Measurements from ENCODE around the gene TTI1. TPM values are rescaled to one million over a fixed set of nuclear protein-coding genes. Genes with fewer than 3 reads are reported as not detected.

TTI1 gene
- total RNA-seq, 4 donors from 2014 or later: 14.8 to 25.4 (median 20.3) TPM

DNA sequence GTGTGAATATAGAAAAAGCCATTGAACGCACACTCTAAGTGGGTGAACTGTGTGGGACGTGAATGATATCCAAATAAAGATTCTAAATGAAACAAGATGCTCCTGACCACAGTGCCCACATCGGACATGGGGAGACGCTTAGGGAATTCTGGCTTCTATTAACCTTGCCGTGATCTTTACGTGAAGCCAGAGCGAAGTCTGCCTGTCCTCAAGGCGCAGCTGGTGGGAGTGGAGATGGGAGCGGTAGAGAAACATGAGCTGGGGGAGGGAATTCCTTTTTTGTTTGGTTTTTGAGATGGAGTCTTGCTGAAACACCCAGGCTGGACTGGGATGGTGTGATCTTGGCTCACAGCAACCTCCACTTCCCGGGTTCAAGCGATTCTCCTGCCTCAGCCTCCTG lies 84.3 kb downstream of the TTI1 start:
- Histone ChIP-seq H3K4me1 (no peaks in the 10 kb centered on the region), H3K36me3 (no peaks in the 10 kb centered on the region), H3K4me3 (no peak overlapping the region), H3K27me3 (peaks cover 0 to 3% (median 0%) of the 10 kb centered on the region in 3 donors), H3K27ac (no peak overlapping the region), H3K9me3 (no peaks in the 10 kb centered on the region)
- ATAC-seq (no peak), DNase-seq (no peak)
- intact Hi-C loops (cut with DNase I; ENCODE audit: low total_unique reads) (no loop called here), in situ Hi-C loops (cut with MboI; ENCODE audit: low sequenced_read_pairs in 4 of 4) (no loop called here)
- TF ChIP-seq, protein P1, sequence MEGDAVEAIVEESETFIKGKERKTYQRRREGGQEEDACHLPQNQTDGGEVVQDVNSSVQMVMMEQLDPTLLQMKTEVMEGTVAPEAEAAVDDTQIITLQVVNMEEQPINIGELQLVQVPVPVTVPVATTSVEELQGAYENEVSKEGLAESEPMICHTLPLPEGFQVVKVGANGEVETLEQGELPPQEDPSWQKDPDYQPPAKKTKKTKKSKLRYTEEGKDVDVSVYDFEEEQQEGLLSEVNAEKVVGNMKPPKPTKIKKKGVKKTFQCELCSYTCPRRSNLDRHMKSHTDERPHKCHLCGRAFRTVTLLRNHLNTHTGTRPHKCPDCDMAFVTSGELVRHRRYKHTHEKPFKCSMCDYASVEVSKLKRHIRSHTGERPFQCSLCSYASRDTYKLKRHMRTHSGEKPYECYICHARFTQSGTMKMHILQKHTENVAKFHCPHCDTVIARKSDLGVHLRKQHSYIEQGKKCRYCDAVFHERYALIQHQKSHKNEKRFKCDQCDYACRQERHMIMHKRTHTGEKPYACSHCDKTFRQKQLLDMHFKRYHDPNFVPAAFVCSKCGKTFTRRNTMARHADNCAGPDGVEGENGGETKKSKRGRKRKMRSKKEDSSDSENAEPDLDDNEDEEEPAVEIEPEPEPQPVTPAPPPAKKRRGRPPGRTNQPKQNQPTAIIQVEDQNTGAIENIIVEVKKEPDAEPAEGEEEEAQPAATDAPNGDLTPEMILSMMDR (IDR thresholded peaks at IDR 0.05 in 4 of 5, conservative IDR thresholded peaks at IDR 0.05 in 1 of 5): no peak
- no peak for TF ChIP-seq POLR2A (IDR thresholded peaks at IDR 0.05)

DNA sequence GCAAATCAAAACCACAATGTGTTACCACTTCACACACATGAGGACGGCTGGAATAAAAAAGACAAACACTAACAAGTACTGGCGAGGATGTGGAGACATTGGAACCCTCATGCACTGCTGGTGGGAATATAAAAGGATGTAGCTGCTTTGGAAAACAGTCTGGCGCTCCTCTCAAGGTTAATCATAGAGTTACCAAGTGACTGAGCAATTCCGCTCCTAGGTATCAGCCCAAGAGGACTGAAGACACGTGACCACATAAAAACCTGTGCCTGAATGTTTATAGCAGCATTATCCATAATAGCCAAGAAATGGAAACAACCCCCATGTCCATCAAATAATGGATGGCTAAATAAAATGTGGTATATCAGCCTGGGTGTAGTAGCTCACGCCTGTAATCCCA lies 85.3 kb downstream of the TTI1 start:
- intact Hi-C loops (cut with DNase I; ENCODE audit: low total_unique reads): no loop called here
- DNase-seq (no peak), ATAC-seq (no peak)
- H3K27ac ChIP-seq: no peak overlapping the region
- H3K4me1 ChIP-seq: no peaks in the 10 kb centered on the region
- no peaks in the 10 kb centered on the region for H3K36me3 ChIP-seq
- TF ChIP-seq, protein P1 (IDR thresholded peaks at IDR 0.05 in 4 of 5, conservative IDR thresholded peaks at IDR 0.05 in 1 of 5): no peak
- TF ChIP-seq POLR2A (IDR thresholded peaks at IDR 0.05): no peak
- no peak overlapping the region for H3K4me3 ChIP-seq
- H3K9me3 ChIP-seq: no peaks in the 10 kb centered on the region
- in situ Hi-C loops (cut with MboI; ENCODE audit: low sequenced_read_pairs in 4 of 4): no loop called here
- H3K27me3 ChIP-seq: peaks cover 0 to 3% (median 0%) of the 10 kb centered on the region in 3 donors

DNA sequence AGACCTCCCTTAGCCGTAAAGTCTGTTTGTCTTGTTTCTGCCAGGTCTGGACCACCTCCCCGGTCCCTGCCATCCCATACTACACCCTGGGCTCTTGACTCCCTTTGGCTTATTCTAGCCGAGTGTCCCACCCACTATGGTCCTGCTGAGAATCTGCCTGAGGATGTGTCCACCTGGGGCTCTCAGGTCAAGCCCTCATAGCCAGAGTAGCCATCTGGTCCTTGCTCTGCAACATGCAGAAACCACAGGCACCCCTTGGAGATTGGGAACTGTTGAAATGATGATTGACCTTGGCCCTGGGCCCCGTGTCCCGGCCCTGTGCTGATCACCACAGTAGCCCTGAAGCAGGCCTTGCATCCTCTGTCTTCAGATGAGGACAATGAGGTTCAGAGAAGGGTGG lies 86.3 kb downstream of the TTI1 start:
- DNase-seq (no peak), ATAC-seq (no peak)
- TF ChIP-seq, protein P1 (IDR thresholded peaks at IDR 0.05 in 4 of 5, conservative IDR thresholded peaks at IDR 0.05 in 1 of 5): no peak
- TF ChIP-seq POLR2A (IDR thresholded peaks at IDR 0.05): no peak
- Histone ChIP-seq H3K27ac (no peak overlapping the region), H3K9me3 (no peaks in the 10 kb centered on the region), H3K4me3 (no peak overlapping the region), H3K27me3 (peaks cover 0 to 3% (median 0%) of the 10 kb centered on the region in 3 donors), H3K36me3 (no peaks in the 10 kb centered on the region), H3K4me1 (no peaks in the 10 kb centered on the region)
- intact Hi-C loops (cut with DNase I; ENCODE audit: low total_unique reads) (no loop called here), in situ Hi-C loops (cut with MboI; ENCODE audit: low sequenced_read_pairs in 4 of 4) (no loop called here)

DNA sequence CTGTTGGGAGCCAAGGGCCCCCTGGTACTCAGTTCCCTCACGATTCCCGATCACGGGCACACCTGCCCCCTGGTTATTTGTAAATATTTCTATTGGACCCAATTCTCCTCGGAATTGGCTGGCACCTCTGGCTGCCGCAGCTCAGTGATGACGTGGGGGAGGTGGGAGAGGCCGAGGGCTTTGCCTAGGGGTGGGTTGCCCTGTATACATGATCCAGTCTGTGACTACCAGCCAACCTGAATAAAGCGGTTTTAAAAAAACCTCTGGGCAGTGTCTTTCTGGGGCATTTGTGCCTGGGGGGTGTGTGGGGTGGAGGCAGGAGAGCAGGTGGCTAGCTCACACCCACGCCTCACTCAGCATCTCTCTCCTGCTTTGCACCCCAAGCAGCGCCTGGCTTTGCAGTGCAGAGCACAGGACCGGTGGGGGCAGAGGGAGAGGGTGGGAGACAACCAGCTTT lies 88.1 kb downstream of the TTI1 start:
- DNase-seq: no peak
- Histone ChIP-seq H3K27me3 (peaks cover 0 to 3% (median 0%) of the 10 kb centered on the region in 3 donors), H3K4me3 (no peak overlapping the region), H3K4me1 (no peaks in the 10 kb centered on the region), H3K36me3 (no peaks in the 10 kb centered on the region), H3K27ac (no peak overlapping the region), H3K9me3 (no peaks in the 10 kb centered on the region)
- no peak for TF ChIP-seq POLR2A (IDR thresholded peaks at IDR 0.05)
- TF ChIP-seq, protein P1 (IDR thresholded peaks at IDR 0.05 in 4 of 5, conservative IDR thresholded peaks at IDR 0.05 in 1 of 5): no peak
- in situ Hi-C loops (cut with MboI; ENCODE audit: low sequenced_read_pairs in 4 of 4): no loop called here
- intact Hi-C loops (cut with DNase I; ENCODE audit: low total_unique reads): no loop called here
- no peak for ATAC-seq

DNA sequence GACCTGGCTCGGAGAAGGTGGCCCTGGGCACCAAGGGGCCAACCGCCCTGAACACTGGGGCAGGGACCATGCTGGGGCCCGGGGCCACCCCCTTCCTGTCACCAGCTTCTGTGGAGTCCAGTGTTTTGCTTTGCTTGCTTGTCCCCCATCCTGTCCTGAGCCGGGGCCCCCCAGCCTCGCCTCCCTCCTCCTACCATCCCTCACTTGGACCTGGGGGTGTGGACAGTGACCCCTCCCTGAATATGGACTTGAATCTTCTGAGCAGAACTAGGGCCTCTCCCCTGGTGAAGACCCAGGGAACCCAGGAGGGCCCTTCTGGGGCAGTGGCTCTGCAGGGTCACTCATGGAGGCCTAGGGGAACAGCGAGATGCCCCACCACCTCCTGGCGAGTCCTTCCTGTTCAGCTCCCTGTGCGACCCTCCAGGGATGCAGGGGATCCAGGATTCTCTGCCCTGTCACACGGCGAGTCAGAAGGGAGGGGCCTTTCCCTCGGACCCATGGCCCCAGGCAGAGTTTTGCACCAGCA lies 88.7 kb downstream of the TTI1 start:
- DNase-seq: no peak
- Histone ChIP-seq H3K9me3 (no peaks in the 10 kb centered on the region), H3K4me1 (no peaks in the 10 kb centered on the region), H3K36me3 (no peaks in the 10 kb centered on the region), H3K27me3 (peaks cover 0 to 3% (median 0%) of the 10 kb centered on the region in 3 donors), H3K4me3 (no peak overlapping the region), H3K27ac (no peak overlapping the region)
- intact Hi-C loops (cut with DNase I; ENCODE audit: low total_unique reads) (no loop called here), in situ Hi-C loops (cut with MboI; ENCODE audit: low sequenced_read_pairs in 4 of 4) (no loop called here)
- ATAC-seq: no peak
- TF ChIP-seq, protein P1 (IDR thresholded peaks at IDR 0.05 in 4 of 5, conservative IDR thresholded peaks at IDR 0.05 in 1 of 5): no peak
- TF ChIP-seq POLR2A (IDR thresholded peaks at IDR 0.05): no peak
